DND-41 (cell line): ENCODE data around the gene MTFR1L.

Experiments used
- ATAC-seq: fragments of 200-7000 bp; cut with Tn5 transposase; 3 replicates; pipeline ENCODE4 v1.9.1; 2021; ENCODE audit warnings: low read depth; ENCODE audit not compliant: insufficient read depth
- DNase-seq: peaks from one replicate; pipeline ENCODE4 v3.0.0-alpha.2; 2020
- H2AFZ ChIP-seq: 2 replicates; pipeline ENCODE4 v1.6.0; 2012; ENCODE audit warnings: low read depth, low read length
- H3K27ac ChIP-seq: 2 replicates; pipeline ENCODE4 v1.5.1; 2012; ENCODE audit warnings: low read length, inconsistent platforms
- H3K27me3 ChIP-seq: fragments of 200-600 bp; sonication (generic); 2 replicates; pipeline ENCODE4 v1.6.0; 2012; ENCODE audit warnings: low read length, mild to moderate bottlenecking, inconsistent platforms; ENCODE audit not compliant: insufficient read depth, poor library complexity
- H3K36me3 ChIP-seq: 2 replicates; pipeline ENCODE4 v1.5.1; 2012; ENCODE audit warnings: low read length, inconsistent platforms; ENCODE audit not compliant: insufficient read depth
- H3K4me1 ChIP-seq: 2 replicates; pipeline ENCODE4 v1.5.1; 2012; ENCODE audit warnings: mild to moderate bottlenecking, low read length; ENCODE audit not compliant: insufficient read depth
- H3K4me2 ChIP-seq: 2 replicates; pipeline ENCODE4 v1.6.0; 2012; ENCODE audit warnings: mild to moderate bottlenecking, moderate library complexity, low read length, inconsistent platforms; ENCODE audit not compliant: insufficient read depth
- H3K4me3 ChIP-seq, 2 experiments: fragments of 200-600 bp in 1 of 2; shearing (Covaris generic) in 1 of 2; 2 replicates each; pipeline ENCODE4 v1.5.1; 2012 to 2016; ENCODE audit warnings: inconsistent platforms in 2 of 2, low read length in 2 of 2, mild to moderate bottlenecking in 2 of 2, low read depth in 1 of 2, moderate library complexity in 1 of 2
- H3K79me2 ChIP-seq: 2 replicates; pipeline ENCODE4 v1.6.0; 2012; ENCODE audit warnings: low read length, inconsistent platforms; ENCODE audit not compliant: insufficient read depth
- H3K9ac ChIP-seq: 2 replicates; pipeline ENCODE4 v1.6.0; 2012; ENCODE audit warnings: low read depth, mild to moderate bottlenecking, inconsistent platforms, low read length, moderate library complexity
- H3K9me3 ChIP-seq: 2 replicates; pipeline ENCODE4 v1.5.1; 2012; ENCODE audit warnings: low read length, moderate library complexity, mild to moderate bottlenecking, inconsistent platforms; ENCODE audit not compliant: insufficient read depth, severe bottlenecking
- H4K20me1 ChIP-seq: 2 replicates; pipeline ENCODE4 v1.6.0; 2012; ENCODE audit warnings: low read length; ENCODE audit not compliant: insufficient read depth
- CTCF ChIP-seq: IDR thresholded peaks from 2 replicates; pipeline ENCODE4 v1.5.1; 2012; ENCODE audit warnings: borderline replicate concordance, low read length, moderate library complexity, mild to moderate bottlenecking; ENCODE audit not compliant: poor library complexity, severe bottlenecking; ENCODE audit errors: extremely low read depth
- EZH2 ChIP-seq: IDR thresholded peaks from 3 replicates; pipeline ENCODE4 v1.6.1; 2012; ENCODE audit warnings: borderline replicate concordance, low read depth, mild to moderate bottlenecking, moderate library complexity, low read length, inconsistent platforms; ENCODE audit not compliant: severe bottlenecking

The MTFR1L gene

GRCh38 chr1:25798666-25799351 lies 20.9 kb upstream of the MTFR1L start:
- no peak overlapping the region for H2AFZ ChIP-seq

GRCh38 chr1:25799352-25799934 lies 20.3 kb upstream of the MTFR1L start:
- DNase-seq (no peak), ATAC-seq (no peak)
- Histone ChIP-seq H3K4me2 (peak overlapping the region; percentile 71), H3K36me3 (no peaks in the 10 kb centered on the region), H3K4me1 (peaks cover 28% of the 10 kb centered on the region), H2AFZ (peak overlapping the region; percentile 51; the same call in 1 of the 2 replicates), H3K27me3 (peaks cover 24% of the 10 kb centered on the region), H3K4me3 (peak overlapping the region in 1 of 2 experiments; percentile 52; a peak in 2 of 4 replicates), H3K9me3 (no peaks in the 10 kb centered on the region), H3K79me2 (no peaks in the 10 kb centered on the region), H3K9ac (peak overlapping the region; percentile 37; the same call in 1 of the 2 replicates), H4K20me1 (peaks cover 8% of the 10 kb centered on the region; the same call in 1 of the 2 replicates), H3K27ac (no peak overlapping the region)
- TF ChIP-seq CTCF (no peak), EZH2 (no peak)

More at GRCh38 chr1:25798666-25799351, 20.9 kb upstream of the MTFR1L start:
- Histone ChIP-seq H3K36me3 (no peaks in the 10 kb centered on the region), H3K27ac (no peak overlapping the region), H3K79me2 (no peaks in the 10 kb centered on the region), H3K9ac (no peak overlapping the region), H3K4me1 (peaks cover 28% of the 10 kb centered on the region), H3K27me3 (peaks cover 24% of the 10 kb centered on the region), H3K4me3 (no peak overlapping the region), H3K9me3 (no peaks in the 10 kb centered on the region), H4K20me1 (peaks cover 8% of the 10 kb centered on the region; the same call in 1 of the 2 replicates), H3K4me2 (no peak overlapping the region)
- ATAC-seq = no peak
- TF ChIP-seq EZH2 = no peak
- TF ChIP-seq CTCF = no peak
- DNase-seq = no peak

- Histone ChIP-seq H3K4me2 (peak within 1 kb of the TSS; percentile 73), H3K27ac (no peak within 1 kb of the TSS; the same call in 1 of the 2 replicates)
Observed at GRCh38 chr1:25799935-25800702, 19.6 kb upstream of the MTFR1L start, which contains the start of gene SELENON. Gene SELENON, plus strand, starts transcription at chr1:25800193. Its CDS starts 38 bp downstream, at chr1:25800231.

More at GRCh38 chr1:25799935-25800702, 19.6 kb upstream of the MTFR1L start, which contains the start of gene SELENON:
- TF ChIP-seq EZH2 (no peak), CTCF (no peak)
- peak within 1 kb of the TSS; percentile 53 for H3K9ac ChIP-seq
- H4K20me1 ChIP-seq = peaks cover 8% of the 10 kb centered on the region; the same call in 1 of the 2 replicates
- peaks cover 28% of the 10 kb centered on the region for H3K4me1 ChIP-seq
- no peaks in the 10 kb centered on the region for H3K79me2 ChIP-seq
- no peaks in the 10 kb centered on the region for H3K36me3 ChIP-seq
- ATAC-seq (peak; percentile 51), DNase-seq (no peak)
- H3K4me3 ChIP-seq = peak within 1 kb of the TSS; percentile 17 to 59; a peak in 3 of 4 replicates
- no peaks in the 10 kb centered on the region for H3K9me3 ChIP-seq
- peaks cover 24% of the 10 kb centered on the region for H3K27me3 ChIP-seq
- H2AFZ ChIP-seq = peak within 1 kb of the TSS; percentile 68; the same call in 1 of the 2 replicates
